ENCODE results near the gene KCNK18.

The KCNK18 gene

GRCh38 chr10:117197189-117197588 lies at the start of gene KCNK18:
Gene KCNK18, plus strand, starts transcription at chr10:117197489. Its CDS starts 0 bp downstream, at chr10:117197489.
- ChIA-PET POLR2A (ENCODE audit: low non-redundant PET) (interaction anchor here (0.6 kb wide), 1 partner anchor 9 kb away, joined by 3 read pairs; no protein-coding TSS in a partner anchor), CTCF (interaction anchor here (1.2 to 2.4 kb wide), 2 partner anchors 19 to 21 kb away, joined by 7 to 10 read pairs; no protein-coding TSS in a partner anchor)
- no peak within 1 kb of the TSS for H3K27ac ChIP-seq
- DNase-seq (ENCODE audit: low spot score) = no peak
- TF ChIP-seq, protein P1, sequence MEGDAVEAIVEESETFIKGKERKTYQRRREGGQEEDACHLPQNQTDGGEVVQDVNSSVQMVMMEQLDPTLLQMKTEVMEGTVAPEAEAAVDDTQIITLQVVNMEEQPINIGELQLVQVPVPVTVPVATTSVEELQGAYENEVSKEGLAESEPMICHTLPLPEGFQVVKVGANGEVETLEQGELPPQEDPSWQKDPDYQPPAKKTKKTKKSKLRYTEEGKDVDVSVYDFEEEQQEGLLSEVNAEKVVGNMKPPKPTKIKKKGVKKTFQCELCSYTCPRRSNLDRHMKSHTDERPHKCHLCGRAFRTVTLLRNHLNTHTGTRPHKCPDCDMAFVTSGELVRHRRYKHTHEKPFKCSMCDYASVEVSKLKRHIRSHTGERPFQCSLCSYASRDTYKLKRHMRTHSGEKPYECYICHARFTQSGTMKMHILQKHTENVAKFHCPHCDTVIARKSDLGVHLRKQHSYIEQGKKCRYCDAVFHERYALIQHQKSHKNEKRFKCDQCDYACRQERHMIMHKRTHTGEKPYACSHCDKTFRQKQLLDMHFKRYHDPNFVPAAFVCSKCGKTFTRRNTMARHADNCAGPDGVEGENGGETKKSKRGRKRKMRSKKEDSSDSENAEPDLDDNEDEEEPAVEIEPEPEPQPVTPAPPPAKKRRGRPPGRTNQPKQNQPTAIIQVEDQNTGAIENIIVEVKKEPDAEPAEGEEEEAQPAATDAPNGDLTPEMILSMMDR (conservative IDR thresholded peaks at IDR 0.05; ENCODE audit: low read depth) = no peak

GRCh38 chr10:117148284-117148683 lies 49.0 kb upstream of the KCNK18 start:
- DNase-seq (ENCODE audit: low spot score) = no peak
- TF ChIP-seq, protein P1 (conservative IDR thresholded peaks at IDR 0.05; ENCODE audit: low read depth) = no peak
- H3K27ac ChIP-seq = no peak overlapping the region
- POLR2A ChIA-PET (ENCODE audit: low non-redundant PET) = no interaction called here
- CTCF ChIA-PET = interaction anchor here (0.6 to 0.8 kb wide), 2 partner anchors 16 to 20 kb away, joined by 3 read pairs; no protein-coding TSS in a partner anchor

GRCh38 chr10:117152668-117153067 lies 44.6 kb upstream of the KCNK18 start:
- no peak for DNase-seq (ENCODE audit: low spot score)
- no peak overlapping the region for H3K27ac ChIP-seq
- TF ChIP-seq, protein P1 (conservative IDR thresholded peaks at IDR 0.05; ENCODE audit: low read depth) = no peak
- CTCF ChIA-PET = no interaction called here
- POLR2A ChIA-PET (ENCODE audit: low non-redundant PET) = no interaction called here

GRCh38 chr10:117158297-117158696 lies 39.0 kb upstream of the KCNK18 start:
- TF ChIP-seq, protein P1 (conservative IDR thresholded peaks at IDR 0.05; ENCODE audit: low read depth) = no peak
- H3K27ac ChIP-seq = no peak overlapping the region
- POLR2A ChIA-PET (ENCODE audit: low non-redundant PET) = no interaction called here
- CTCF ChIA-PET = interaction anchor here (3.3 kb wide), 1 partner anchor 9 kb away, joined by 22 read pairs; no protein-coding TSS in a partner anchor
- DNase-seq (ENCODE audit: low spot score) = no peak

- ChIA-PET CTCF (interaction anchor here (0.8 to 3.3 kb wide), 4 partner anchors 8 to 363 kb away, joined by 3 to 22 read pairs (median 5); no protein-coding TSS in a partner anchor), POLR2A (ENCODE audit: low non-redundant PET) (no interaction called here)
- TF ChIP-seq, protein P1 (conservative IDR thresholded peaks at IDR 0.05; ENCODE audit: low read depth) = no peak
- H3K27ac ChIP-seq = no peak overlapping the region
- no peak for DNase-seq (ENCODE audit: low spot score)
Observed at GRCh38 chr10:117159390-117159789, 37.9 kb upstream of the KCNK18 start.

GRCh38 chr10:117160567-117160966 lies 36.7 kb upstream of the KCNK18 start:
- ChIA-PET CTCF (no interaction called here), POLR2A (ENCODE audit: low non-redundant PET) (no interaction called here)
- TF ChIP-seq, protein P1 (conservative IDR thresholded peaks at IDR 0.05; ENCODE audit: low read depth) = no peak
- H3K27ac ChIP-seq = no peak overlapping the region
- DNase-seq (ENCODE audit: low spot score) = no peak

Data from RWPE1 (cell line).